Erythroblast (primary cell): ENCODE data around the gene FCER1G.

Source experiments
- GATA1 ChIP-seq: IDR thresholded peaks from 2 replicates; pipeline ENCODE4 v1.6.1; 2011; ENCODE audit warnings: low read depth, mild to moderate bottlenecking, control low read depth, low read length, moderate library complexity
- POLR2A ChIP-seq: IDR thresholded peaks from 2 replicates; pipeline ENCODE4 v1.6.1; 2011; ENCODE audit warnings: mild to moderate bottlenecking, low read length

DNA sequence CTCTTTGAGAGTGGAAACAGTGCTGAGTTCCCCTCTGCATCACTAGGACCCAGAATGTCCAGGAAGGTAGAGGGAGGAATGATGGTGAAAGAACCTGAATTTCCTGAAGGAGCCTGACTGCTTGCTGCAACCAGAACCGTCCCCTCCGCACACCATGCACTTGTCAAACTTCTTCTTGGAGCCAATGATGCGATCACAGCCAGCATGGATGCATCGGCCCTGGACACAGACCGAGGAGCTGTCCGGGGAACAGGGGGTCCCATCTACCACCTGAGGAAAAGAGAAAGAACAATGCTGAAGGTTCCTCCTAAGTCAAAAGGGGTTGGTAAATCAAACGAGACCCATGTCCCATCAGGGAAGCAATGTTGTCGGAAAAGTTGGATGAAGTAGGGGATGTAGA, 23.1 kb upstream of the FCER1G start:
- TF ChIP-seq POLR2A (no peak), GATA1 (no peak)
